Measurements from ENCODE around the gene MEF2B.
A peak's percentile ranks its signal among the peaks of the same experiment; 100 is the strongest.

The MEF2B gene

GRCh38 chr19:19170053-19170872, at the start of gene MEF2B:
MEF2B (minus strand) TSS chr19:19170263; CDS start chr19:19150735, 19,528 bp downstream.
- DNase-seq (ENCODE audit: low spot score) = peak; percentile 72
- H3K27me3 Mint-ChIP-seq (ENCODE audit: low read depth) = no peaks in the 10 kb centered on the region
- peaks cover 4% of the 10 kb centered on the region for H3K36me3 Mint-ChIP-seq (ENCODE audit: low read depth)
- peak within 1 kb of the TSS; percentile 54 for H3K4me3 Mint-ChIP-seq
- peaks cover 12% of the 10 kb centered on the region for H3K4me1 Mint-ChIP-seq (ENCODE audit: low read depth)
- H3K9me3 Mint-ChIP-seq = no peaks in the 10 kb centered on the region
- H3K27ac Mint-ChIP-seq = no peak within 1 kb of the TSS

- H3K36me3 Mint-ChIP-seq (ENCODE audit: low read depth) = no peaks in the 10 kb centered on the region
- H3K9me3 Mint-ChIP-seq = peaks cover 4% of the 10 kb centered on the region
- no peak overlapping the region for H3K4me3 Mint-ChIP-seq
- DNase-seq (ENCODE audit: low spot score) = no peak
- no peaks in the 10 kb centered on the region for H3K4me1 Mint-ChIP-seq (ENCODE audit: low read depth)
- H3K27me3 Mint-ChIP-seq (ENCODE audit: low read depth) = peaks cover 13% of the 10 kb centered on the region
- H3K27ac Mint-ChIP-seq = no peak overlapping the region
These were observed 48.8 kb upstream of the MEF2B start for GRCh38 chr19:19218911-19219310.

GRCh38 chr19:19217099-19217498, 47.0 kb upstream of the MEF2B start:
- no peaks in the 10 kb centered on the region for H3K4me1 Mint-ChIP-seq (ENCODE audit: low read depth)
- H3K4me3 Mint-ChIP-seq = no peak overlapping the region
- DNase-seq (ENCODE audit: low spot score) = no peak
- H3K9me3 Mint-ChIP-seq = peaks cover 4% of the 10 kb centered on the region
- no peaks in the 10 kb centered on the region for H3K36me3 Mint-ChIP-seq (ENCODE audit: low read depth)
- no peak overlapping the region for H3K27ac Mint-ChIP-seq
- H3K27me3 Mint-ChIP-seq (ENCODE audit: low read depth) = peaks cover 19% of the 10 kb centered on the region

GRCh38 chr19:19215792-19216191, 45.7 kb upstream of the MEF2B start:
- Mint-ChIP-seq H3K36me3 (ENCODE audit: low read depth) (no peaks in the 10 kb centered on the region), H3K27ac (no peak overlapping the region), H3K4me1 (ENCODE audit: low read depth) (no peaks in the 10 kb centered on the region), H3K4me3 (no peak overlapping the region), H3K27me3 (ENCODE audit: low read depth) (peaks cover 28% of the 10 kb centered on the region), H3K9me3 (peaks cover 4% of the 10 kb centered on the region)
- DNase-seq (ENCODE audit: low spot score) = no peak

- H3K9me3 Mint-ChIP-seq = peaks cover 4% of the 10 kb centered on the region
- no peak overlapping the region for H3K4me3 Mint-ChIP-seq
- no peak overlapping the region for H3K27ac Mint-ChIP-seq
- no peaks in the 10 kb centered on the region for H3K36me3 Mint-ChIP-seq (ENCODE audit: low read depth)
- H3K4me1 Mint-ChIP-seq (ENCODE audit: low read depth) = no peaks in the 10 kb centered on the region
- DNase-seq (ENCODE audit: low spot score) = no peak
- peaks cover 29% of the 10 kb centered on the region for H3K27me3 Mint-ChIP-seq (ENCODE audit: low read depth)
These were observed 44.8 kb upstream of the MEF2B start for GRCh38 chr19:19214892-19215291.

- H3K9me3 Mint-ChIP-seq = peaks cover 4% of the 10 kb centered on the region
- no peak overlapping the region for H3K27ac Mint-ChIP-seq
- DNase-seq (ENCODE audit: low spot score) = no peak
- no peaks in the 10 kb centered on the region for H3K4me1 Mint-ChIP-seq (ENCODE audit: low read depth)
- H3K36me3 Mint-ChIP-seq (ENCODE audit: low read depth) = no peaks in the 10 kb centered on the region
- no peak overlapping the region for H3K4me3 Mint-ChIP-seq
- peaks cover 29% of the 10 kb centered on the region for H3K27me3 Mint-ChIP-seq (ENCODE audit: low read depth)
These were observed 44.1 kb upstream of the MEF2B start for GRCh38 chr19:19214159-19214490.

- H3K27me3 Mint-ChIP-seq (ENCODE audit: low read depth) = peaks cover 29% of the 10 kb centered on the region
- no peak for DNase-seq (ENCODE audit: low spot score)
- H3K4me1 Mint-ChIP-seq (ENCODE audit: low read depth) = no peaks in the 10 kb centered on the region
- no peaks in the 10 kb centered on the region for H3K36me3 Mint-ChIP-seq (ENCODE audit: low read depth)
- no peak overlapping the region for H3K27ac Mint-ChIP-seq
- no peak overlapping the region for H3K4me3 Mint-ChIP-seq
- H3K9me3 Mint-ChIP-seq = peaks cover 4% of the 10 kb centered on the region
These were observed 43.5 kb upstream of the MEF2B start for GRCh38 chr19:19213426-19214158.

GRCh38 chr19:19212916-19213315, 42.9 kb upstream of the MEF2B start:
- peaks cover 29% of the 10 kb centered on the region for H3K27me3 Mint-ChIP-seq (ENCODE audit: low read depth)
- H3K4me3 Mint-ChIP-seq = no peak overlapping the region
- DNase-seq (ENCODE audit: low spot score) = no peak
- H3K4me1 Mint-ChIP-seq (ENCODE audit: low read depth) = peaks cover under 1% of the 10 kb centered on the region
- H3K36me3 Mint-ChIP-seq (ENCODE audit: low read depth) = no peaks in the 10 kb centered on the region
- H3K27ac Mint-ChIP-seq = no peak overlapping the region
- peaks cover 4% of the 10 kb centered on the region for H3K9me3 Mint-ChIP-seq

GRCh38 chr19:19211499-19212420, 41.7 kb upstream of the MEF2B start, which contains the start of gene NCAN:
NCAN (plus strand) TSS chr19:19211958; CDS start chr19:19216954, 4,996 bp downstream.
- H3K9me3 Mint-ChIP-seq = peaks cover 11% of the 10 kb centered on the region
- H3K36me3 Mint-ChIP-seq (ENCODE audit: low read depth) = peaks cover 6% of the 10 kb centered on the region
- no peak within 1 kb of the TSS for H3K27ac Mint-ChIP-seq
- H3K4me1 Mint-ChIP-seq (ENCODE audit: low read depth) = peaks cover 12% of the 10 kb centered on the region
- peaks cover 27% of the 10 kb centered on the region for H3K27me3 Mint-ChIP-seq (ENCODE audit: low read depth)
- H3K4me3 Mint-ChIP-seq = no peak within 1 kb of the TSS
- no peak for DNase-seq (ENCODE audit: low spot score)

GRCh38 chr19:19209372-19209771, 39.3 kb upstream of the MEF2B start:
- Mint-ChIP-seq H3K4me1 (ENCODE audit: low read depth) (peaks cover 16% of the 10 kb centered on the region), H3K36me3 (ENCODE audit: low read depth) (peaks cover 6% of the 10 kb centered on the region), H3K27ac (peak overlapping the region; percentile 23), H3K4me3 (no peak overlapping the region), H3K9me3 (peaks cover 11% of the 10 kb centered on the region), H3K27me3 (ENCODE audit: low read depth) (peaks cover 26% of the 10 kb centered on the region)
- no peak for DNase-seq (ENCODE audit: low spot score)

- Mint-ChIP-seq H3K36me3 (ENCODE audit: low read depth) (peaks cover 9% of the 10 kb centered on the region), H3K4me1 (ENCODE audit: low read depth) (peaks cover 21% of the 10 kb centered on the region), H3K9me3 (peaks cover 11% of the 10 kb centered on the region), H3K27me3 (ENCODE audit: low read depth) (peaks cover 13% of the 10 kb centered on the region), H3K4me3 (peak overlapping the region; percentile 41), H3K27ac (peak overlapping the region; percentile 86)
- DNase-seq (ENCODE audit: low spot score) = no peak
These were observed 37.8 kb upstream of the MEF2B start for GRCh38 chr19:19207637-19208572.

GRCh38 chr19:19206938-19207337, 36.9 kb upstream of the MEF2B start:
- no peak for DNase-seq (ENCODE audit: low spot score)
- Mint-ChIP-seq H3K4me3 (peak overlapping the region; percentile 41), H3K9me3 (peaks cover 11% of the 10 kb centered on the region), H3K27me3 (ENCODE audit: low read depth) (peaks cover 9% of the 10 kb centered on the region), H3K36me3 (ENCODE audit: low read depth) (peaks cover 18% of the 10 kb centered on the region), H3K4me1 (ENCODE audit: low read depth) (peaks cover 26% of the 10 kb centered on the region), H3K27ac (peak overlapping the region; percentile 86)

Data from T-helper 2 cell treated with Interferon-gamma antibody and Interleukin-4, amounts not matched to agents 5 μg/mL and 100 μg/mL, for 36 hours (primary cell).